ENCODE measurements around the gene EGLN1.
"Not testable (repeated sequence)": the region's sequence is repeated elsewhere in the genome, so short reads cannot be mapped to it uniquely, and the experiment has no call there.

Gene EGLN1

GRCh38 chr1:231421971-231422797, at the start of gene EGLN1:
Gene EGLN1, minus strand, starts transcription at chr1:231422287. Its CDS starts 399 bp downstream, at chr1:231421888.
- DNase-seq (ENCODE audit: low spot score), result peak; percentile 70
- peak; percentile 42 for TF ChIP-seq CTCF (conservative IDR thresholded peaks at IDR 0.05; ENCODE audit: low read depth)
- peak within 1 kb of the TSS; percentile 96 for H3K27ac ChIP-seq
- ChIA-PET POLR2A (ENCODE audit: low non-redundant PET) (no interaction called here), CTCF (no interaction called here)

GRCh38 chr1:231471500-231471899, 49.4 kb upstream of the EGLN1 start:
- DNase-seq (ENCODE audit: low spot score); POLR2A ChIA-PET (ENCODE audit: low non-redundant PET); CTCF ChIA-PET; H3K27ac ChIP-seq: not testable (repeated sequence)

DNA sequence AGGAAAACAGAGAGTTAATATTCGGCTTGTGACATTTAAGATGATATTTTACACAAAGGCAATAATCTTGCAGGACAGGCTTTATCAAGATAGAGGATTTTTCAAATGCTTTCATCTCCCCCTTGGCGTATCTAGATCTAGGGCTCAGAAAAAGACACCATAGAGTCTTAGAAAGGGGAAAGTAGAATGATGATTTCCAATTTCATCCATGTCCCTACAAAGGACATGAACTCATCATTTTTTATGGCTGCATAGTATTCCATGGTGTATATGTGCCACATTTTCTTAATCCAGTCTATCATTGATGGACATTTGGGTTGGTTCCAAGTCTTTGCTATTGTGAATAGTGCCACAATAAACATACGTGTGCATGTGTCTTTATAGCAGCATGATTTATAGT, 48.9 kb upstream of the EGLN1 start:
- CTCF ChIA-PET; H3K27ac ChIP-seq; DNase-seq (ENCODE audit: low spot score); POLR2A ChIA-PET (ENCODE audit: low non-redundant PET): not testable (repeated sequence)

- no peak for DNase-seq (ENCODE audit: low spot score)
- POLR2A ChIA-PET (ENCODE audit: low non-redundant PET), result no interaction called here
- no peak for TF ChIP-seq CTCF (conservative IDR thresholded peaks at IDR 0.05; ENCODE audit: low read depth)
- CTCF ChIA-PET, result no interaction called here
- no peak overlapping the region for H3K27ac ChIP-seq
Observed at GRCh38 chr1:231467986-231468385, 45.9 kb upstream of the EGLN1 start.

DNA sequence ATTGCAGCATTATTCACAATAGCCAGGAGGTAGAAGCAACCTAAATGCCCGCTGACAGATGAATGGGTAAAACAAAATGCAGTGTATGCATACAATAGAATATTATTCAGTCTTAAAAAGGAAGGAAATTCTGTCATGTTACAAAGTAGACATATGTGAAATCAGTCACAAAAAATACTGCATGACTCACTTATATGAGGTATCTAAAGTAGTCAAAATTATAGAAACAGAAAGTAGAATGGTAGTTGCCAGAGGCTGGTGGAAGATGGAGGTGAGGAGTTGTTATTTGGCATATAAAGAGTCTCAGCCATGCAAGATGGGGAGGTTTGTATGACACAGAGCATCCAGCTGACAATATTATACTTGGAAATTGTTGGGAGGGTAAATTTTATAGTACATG, 43.0 kb upstream of the EGLN1 start:
- no peak for TF ChIP-seq CTCF (conservative IDR thresholded peaks at IDR 0.05; ENCODE audit: low read depth)
- no peak overlapping the region for H3K27ac ChIP-seq
- DNase-seq (ENCODE audit: low spot score), result no peak
- CTCF ChIA-PET, result no interaction called here
- POLR2A ChIA-PET (ENCODE audit: low non-redundant PET), result no interaction called here

- no peak for TF ChIP-seq CTCF (conservative IDR thresholded peaks at IDR 0.05; ENCODE audit: low read depth)
- CTCF ChIA-PET, result no interaction called here
Observed at GRCh38 chr1:231463541-231463940, 41.5 kb upstream of the EGLN1 start.

GRCh38 chr1:231460614-231461013, 38.5 kb upstream of the EGLN1 start:
- DNase-seq (ENCODE audit: low spot score), result no peak
- TF ChIP-seq CTCF (conservative IDR thresholded peaks at IDR 0.05; ENCODE audit: low read depth), result no peak
- ChIA-PET CTCF (interaction anchor here (0.7 kb wide), 1 partner anchor 327 kb away, joined by 6 read pairs; no protein-coding TSS in a partner anchor), POLR2A (ENCODE audit: low non-redundant PET) (no interaction called here)
- H3K27ac ChIP-seq, result no peak overlapping the region

More at GRCh38 chr1:231463541-231463940, 41.5 kb upstream of the EGLN1 start:
- H3K27ac ChIP-seq, result no peak overlapping the region
- POLR2A ChIA-PET (ENCODE audit: low non-redundant PET), result no interaction called here
- no peak for DNase-seq (ENCODE audit: low spot score)

DNA sequence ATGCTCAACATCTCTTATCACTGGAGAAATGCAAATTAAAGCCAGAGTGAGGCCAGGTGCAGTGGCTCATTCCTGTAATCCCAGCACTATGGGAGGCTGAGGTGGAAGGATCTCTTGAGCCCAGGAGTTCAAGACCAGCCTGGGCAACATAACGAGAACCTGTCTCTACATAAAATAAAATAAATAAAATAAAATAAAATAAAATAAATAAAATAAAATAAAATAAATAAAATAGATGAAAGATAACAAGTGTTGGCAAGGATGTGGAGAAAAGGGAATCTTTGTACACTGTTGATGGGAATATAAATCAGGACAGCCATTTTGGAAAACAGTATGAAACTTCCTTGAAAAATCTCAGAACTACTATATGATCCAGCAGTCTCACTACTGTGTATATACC, 37.4 kb upstream of the EGLN1 start:
- DNase-seq (ENCODE audit: low spot score); POLR2A ChIA-PET (ENCODE audit: low non-redundant PET); H3K27ac ChIP-seq; CTCF ChIA-PET: not testable (repeated sequence)

DNA sequence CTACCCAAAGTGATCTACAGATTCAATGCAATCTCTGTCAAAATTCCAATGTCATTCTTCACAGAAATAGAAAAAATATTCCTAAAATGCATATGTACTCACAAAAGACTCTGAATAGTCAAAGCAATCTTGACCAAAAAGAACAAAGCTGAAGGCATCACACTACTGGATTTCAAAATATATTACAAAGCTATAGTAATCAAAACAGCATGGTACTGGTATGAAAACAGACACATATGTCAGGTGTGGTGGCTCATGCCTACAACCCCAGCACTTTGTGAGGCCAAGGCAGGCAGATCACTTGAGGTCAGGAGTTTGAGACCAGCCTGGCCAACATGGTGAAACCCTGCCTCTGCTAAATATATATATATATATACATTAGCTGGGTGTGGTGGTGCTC, 35.9 kb upstream of the EGLN1 start:
- POLR2A ChIA-PET (ENCODE audit: low non-redundant PET); DNase-seq (ENCODE audit: low spot score); H3K27ac ChIP-seq: not testable (repeated sequence)
- CTCF ChIA-PET, result interaction anchor here (0.6 kb wide), 1 partner anchor 141 kb away, joined by 4 read pairs; no protein-coding TSS in a partner anchor

DNA sequence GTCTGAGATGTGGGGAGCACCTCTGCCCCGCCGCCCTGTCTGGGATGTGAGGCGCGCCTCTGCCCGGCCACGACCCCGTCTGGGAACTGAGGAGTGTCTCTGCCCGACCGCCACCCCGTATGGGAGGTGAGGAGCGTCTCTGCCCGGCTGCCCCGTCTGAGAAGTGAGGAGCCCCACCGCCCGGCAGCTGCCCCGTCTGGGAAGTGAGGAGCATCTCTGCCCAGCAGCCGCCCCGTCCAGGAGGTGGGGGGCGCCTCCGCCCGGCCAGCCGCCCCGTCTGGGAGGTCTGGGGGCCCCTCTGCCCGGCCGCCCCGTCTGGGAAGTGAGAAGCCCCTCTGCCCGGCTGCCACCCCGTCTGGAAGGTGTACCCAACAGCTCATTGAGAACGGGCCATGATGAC, 32.0 kb upstream of the EGLN1 start:
- CTCF ChIA-PET; DNase-seq (ENCODE audit: low spot score); POLR2A ChIA-PET (ENCODE audit: low non-redundant PET); H3K27ac ChIP-seq: not testable (repeated sequence)

All from RWPE1 (cell line).